Mucosa of rectum (tissue), 2 donors: ENCODE results near the gene COQ8A.

Experiments
- H3K27ac ChIP-seq, 2 donors: one replicate each; pipeline ENCODE4 v1.7.0; 2013; ENCODE audit warnings: inconsistent platforms in 2 of 2, low read depth in 2 of 2, low read length in 2 of 2
- H3K27me3 ChIP-seq, 2 donors: one replicate each; pipeline ENCODE4 v1.7.0; 2013; ENCODE audit warnings: low read length in 2 of 2; ENCODE audit not compliant: control insufficient read depth in 2 of 2, insufficient read depth in 2 of 2
- H3K36me3 ChIP-seq, 2 donors: one replicate each; pipeline ENCODE4 v1.7.0; 2013; ENCODE audit warnings: low read length in 2 of 2; ENCODE audit not compliant: control insufficient read depth in 2 of 2, insufficient read depth in 2 of 2
- H3K4me1 ChIP-seq, 2 donors: one replicate each; pipeline ENCODE4 v1.7.0; 2013; ENCODE audit warnings: low read length in 2 of 2, mild to moderate bottlenecking in 1 of 2; ENCODE audit not compliant: control insufficient read depth in 2 of 2, insufficient read depth in 2 of 2
- H3K4me3 ChIP-seq, 2 donors: one replicate each; pipeline ENCODE4 v1.7.0; 2013; ENCODE audit warnings: low read length in 2 of 2
- H3K9ac ChIP-seq, 2 donors: one replicate each; pipeline ENCODE4 v1.7.0; 2013; ENCODE audit warnings: low read length in 2 of 2, low read depth in 1 of 2, mild to moderate bottlenecking in 1 of 2
- H3K9me3 ChIP-seq, 2 donors: one replicate each; pipeline ENCODE4 v1.7.0; 2013; ENCODE audit warnings: low read length in 2 of 2; ENCODE audit not compliant: control insufficient read depth in 2 of 2
- donor health status: healthy.
- donor health status: Normal muscosa, but diverticular disease.

Gene COQ8A

DNA sequence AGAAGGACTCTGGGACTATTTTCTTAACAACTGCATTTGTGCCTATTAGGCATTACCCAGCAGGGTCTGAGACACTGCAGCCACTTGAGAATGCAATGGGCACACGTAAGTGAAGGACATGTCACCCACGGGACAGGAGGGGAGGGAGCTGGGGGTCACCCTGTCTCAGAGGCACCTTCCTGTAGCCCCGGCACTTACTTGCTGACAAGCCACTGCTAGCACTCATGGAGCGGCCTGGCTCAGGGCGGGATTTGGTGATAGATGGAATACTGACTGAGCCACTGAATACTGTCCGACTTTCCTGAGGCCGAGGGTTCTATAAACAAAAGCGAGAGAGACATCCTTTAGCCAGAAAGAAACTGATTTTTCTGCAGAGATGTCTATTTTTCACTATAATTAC, 64.7 kb downstream of the COQ8A start:
- Histone ChIP-seq H3K4me3 (no peak overlapping the region), H3K36me3 (peaks cover 8 to 17% of the 10 kb centered on the region in 2 donors), H3K9ac (no peak overlapping the region), H3K27ac (no peak overlapping the region), H3K4me1 (no peaks in the 10 kb centered on the region), H3K27me3 (no peaks in the 10 kb centered on the region), H3K9me3 (no peaks in the 10 kb centered on the region)

DNA sequence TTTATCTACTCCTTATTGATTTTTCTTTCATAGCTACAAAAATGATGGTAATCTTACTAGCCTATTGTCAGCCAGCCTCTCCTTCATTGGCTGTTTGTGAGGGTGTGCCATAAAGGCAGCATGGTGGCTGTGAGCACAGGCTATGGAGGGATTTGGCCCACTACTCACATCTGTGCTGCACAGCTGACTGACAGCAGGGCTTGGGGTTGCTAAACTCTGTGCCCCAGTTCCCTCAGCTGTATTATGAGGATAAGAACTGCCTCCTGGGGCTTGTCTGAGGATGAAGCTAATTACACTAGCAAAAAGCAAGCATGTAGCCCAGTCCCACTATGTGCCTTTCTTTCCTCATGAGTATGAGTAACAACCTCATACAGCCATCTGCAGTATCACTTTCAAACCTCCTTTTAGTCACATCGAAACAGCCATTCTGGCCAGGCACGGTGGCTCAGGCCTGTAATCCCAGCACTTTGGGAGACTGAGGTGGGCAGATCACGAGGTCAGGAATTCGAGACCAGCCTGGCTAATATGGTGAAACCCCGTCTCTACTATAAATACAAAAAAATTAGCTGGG, 66.2 kb downstream of the COQ8A start:
- H3K27me3 ChIP-seq, result no peaks in the 10 kb centered on the region
- no peaks in the 10 kb centered on the region for H3K9me3 ChIP-seq
- H3K4me3 ChIP-seq, result no peak overlapping the region
- peaks cover 8 to 13% of the 10 kb centered on the region in 2 donors for H3K36me3 ChIP-seq
- no peak overlapping the region for H3K9ac ChIP-seq
- no peak overlapping the region for H3K27ac ChIP-seq
- no peaks in the 10 kb centered on the region for H3K4me1 ChIP-seq

DNA sequence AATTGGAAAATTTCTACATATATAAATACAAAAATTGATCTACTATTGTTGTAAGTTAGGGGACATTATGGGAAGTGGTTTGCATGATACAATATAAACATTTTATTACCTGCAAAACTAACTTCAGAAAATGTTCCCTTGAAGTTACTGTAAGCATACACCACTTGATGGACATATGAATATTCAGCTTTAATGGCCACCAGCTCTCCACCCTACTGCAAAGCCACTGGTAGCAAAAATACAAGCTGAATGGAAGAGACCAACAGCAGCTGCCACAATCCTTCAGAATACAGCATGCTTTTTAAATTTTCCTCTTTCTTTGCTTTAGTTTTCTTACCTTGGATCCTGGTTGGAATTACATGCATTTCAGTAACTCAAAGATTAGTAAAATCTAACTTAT, 69.8 kb downstream of the COQ8A start:
- Histone ChIP-seq H3K27me3 (no peaks in the 10 kb centered on the region), H3K36me3 (peaks cover 0 to under 1% of the 10 kb centered on the region in 2 donors), H3K4me3 (no peak overlapping the region)

DNA sequence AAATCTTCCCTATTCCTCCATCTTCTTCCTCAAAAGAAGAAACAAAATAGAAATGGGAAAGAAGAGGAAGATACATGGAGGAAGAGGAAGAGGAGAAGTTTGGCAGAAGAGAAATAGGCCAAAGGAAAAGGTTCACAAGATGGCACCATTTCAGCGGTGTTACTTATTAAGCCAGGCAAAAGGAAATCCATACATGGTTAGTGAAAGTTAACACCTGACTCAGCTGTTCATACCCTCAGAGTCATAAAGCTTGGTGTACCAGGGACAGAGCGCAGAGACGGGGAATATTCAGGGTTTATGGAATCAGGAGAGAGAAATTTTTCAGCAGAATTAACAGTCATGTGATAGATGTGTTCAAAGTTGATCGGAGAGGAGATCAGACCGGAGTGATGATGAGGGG, 70.6 kb downstream of the COQ8A start:
- no peaks in the 10 kb centered on the region for H3K4me1 ChIP-seq
- no peak overlapping the region for H3K27ac ChIP-seq
- H3K9ac ChIP-seq, result no peak overlapping the region
- H3K4me3 ChIP-seq, result no peak overlapping the region
- no peaks in the 10 kb centered on the region for H3K27me3 ChIP-seq
- H3K36me3 ChIP-seq, result no peaks in the 10 kb centered on the region
- no peaks in the 10 kb centered on the region for H3K9me3 ChIP-seq

More for the DNA sequence above, 69.8 kb downstream of the COQ8A start:
- no peaks in the 10 kb centered on the region for H3K9me3 ChIP-seq
- H3K27ac ChIP-seq, result no peak overlapping the region
- H3K9ac ChIP-seq, result no peak overlapping the region
- no peaks in the 10 kb centered on the region for H3K4me1 ChIP-seq

DNA sequence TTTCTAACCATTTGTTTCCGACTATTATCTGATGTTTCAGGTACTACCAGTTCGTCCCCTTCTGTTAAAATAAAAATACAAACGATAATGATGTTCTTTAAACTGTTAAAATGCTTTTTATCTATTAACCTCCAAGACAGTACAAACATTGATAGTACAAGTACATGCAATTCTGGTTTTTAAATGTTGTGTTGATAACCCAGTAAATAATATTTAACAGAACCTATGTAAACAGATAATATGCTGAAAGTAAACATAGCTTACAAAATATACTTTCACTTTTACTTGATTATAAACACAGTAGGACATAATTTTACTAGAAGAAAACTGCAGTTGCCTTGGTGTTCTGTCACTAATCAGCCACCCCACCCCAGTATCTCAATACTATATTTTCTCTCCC, 76.9 kb downstream of the COQ8A start:
- no peaks in the 10 kb centered on the region for H3K4me1 ChIP-seq
- H3K36me3 ChIP-seq, result peaks cover 10 to 13% of the 10 kb centered on the region in 2 donors
- no peak overlapping the region for H3K27ac ChIP-seq
- no peaks in the 10 kb centered on the region for H3K27me3 ChIP-seq
- H3K9me3 ChIP-seq, result no peaks in the 10 kb centered on the region
- no peak overlapping the region for H3K4me3 ChIP-seq
- no peak overlapping the region for H3K9ac ChIP-seq

DNA sequence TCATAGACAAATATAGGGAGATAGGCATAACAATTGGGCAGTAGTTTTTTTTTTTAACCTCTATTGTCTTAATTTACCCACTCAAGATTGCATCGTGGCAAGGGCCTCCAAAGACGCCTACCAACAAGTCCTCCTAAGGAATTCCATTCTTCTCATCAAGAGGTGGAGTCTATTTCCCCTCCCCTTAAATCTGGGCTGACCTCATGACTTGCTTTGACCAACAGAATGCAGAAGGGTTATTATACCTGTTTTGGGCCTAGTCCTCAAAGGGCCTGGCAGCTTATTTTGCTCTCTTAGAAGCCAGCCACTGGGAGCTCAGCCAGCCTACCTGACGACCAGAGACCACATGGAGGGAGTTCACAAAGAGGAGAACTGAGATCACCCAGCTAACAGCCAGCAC, 92.3 kb downstream of the COQ8A start:
- Histone ChIP-seq H3K9ac (no peak overlapping the region), H3K36me3 (peaks cover 17 to 31% of the 10 kb centered on the region in 2 donors), H3K4me3 (no peak overlapping the region), H3K9me3 (no peaks in the 10 kb centered on the region), H3K4me1 (no peaks in the 10 kb centered on the region), H3K27ac (no peak overlapping the region), H3K27me3 (no peaks in the 10 kb centered on the region)

DNA sequence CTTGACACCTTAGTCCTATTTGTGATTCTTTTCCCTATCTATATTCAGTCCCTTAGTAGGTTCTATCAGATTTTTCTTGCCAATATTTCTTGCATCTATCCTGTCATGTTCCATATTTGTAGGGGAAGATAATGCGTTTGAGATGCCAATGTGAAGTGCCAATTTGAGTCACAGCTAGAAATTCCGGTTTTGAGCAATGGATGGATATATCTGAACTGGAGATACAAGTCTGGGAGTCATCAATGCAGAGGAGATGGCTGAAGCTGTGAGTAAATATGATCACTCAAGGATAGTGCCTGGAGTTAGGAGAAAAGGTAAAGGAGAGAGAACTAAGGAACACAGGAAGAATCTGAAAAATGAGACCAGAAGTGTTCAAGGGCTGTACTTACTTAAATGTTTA, 93.8 kb downstream of the COQ8A start:
- peaks cover 12 to 29% of the 10 kb centered on the region in 2 donors for H3K36me3 ChIP-seq
- no peak overlapping the region for H3K9ac ChIP-seq
- H3K27me3 ChIP-seq, result no peaks in the 10 kb centered on the region

DNA sequence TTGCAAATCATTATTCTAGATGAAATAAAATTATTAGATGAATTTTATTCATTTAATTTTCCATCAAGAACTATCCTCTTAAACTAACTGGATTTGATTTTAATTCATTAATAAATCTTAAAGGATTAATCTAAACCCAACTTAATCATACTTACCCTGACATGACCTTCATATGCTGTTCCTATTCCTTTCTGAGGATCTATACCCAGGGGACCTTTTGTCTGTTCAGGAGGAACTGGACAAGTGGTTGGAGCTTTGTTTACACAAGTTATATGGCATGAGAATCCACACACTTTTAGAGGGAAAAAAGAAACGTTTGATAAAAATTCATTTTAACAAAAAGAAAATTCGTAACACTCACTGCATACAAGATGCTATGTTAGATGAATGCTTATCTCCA, 95.2 kb downstream of the COQ8A start:
- Histone ChIP-seq H3K9me3 (no peaks in the 10 kb centered on the region), H3K36me3 (peaks cover 10 to 28% of the 10 kb centered on the region in 2 donors), H3K4me3 (no peak overlapping the region), H3K27me3 (no peaks in the 10 kb centered on the region), H3K27ac (no peak overlapping the region), H3K4me1 (no peaks in the 10 kb centered on the region), H3K9ac (no peak overlapping the region)

More for the DNA sequence above, 93.8 kb downstream of the COQ8A start:
- no peaks in the 10 kb centered on the region for H3K9me3 ChIP-seq
- H3K27ac ChIP-seq, result no peak overlapping the region
- H3K4me1 ChIP-seq, result no peaks in the 10 kb centered on the region
- H3K4me3 ChIP-seq, result no peak overlapping the region

DNA sequence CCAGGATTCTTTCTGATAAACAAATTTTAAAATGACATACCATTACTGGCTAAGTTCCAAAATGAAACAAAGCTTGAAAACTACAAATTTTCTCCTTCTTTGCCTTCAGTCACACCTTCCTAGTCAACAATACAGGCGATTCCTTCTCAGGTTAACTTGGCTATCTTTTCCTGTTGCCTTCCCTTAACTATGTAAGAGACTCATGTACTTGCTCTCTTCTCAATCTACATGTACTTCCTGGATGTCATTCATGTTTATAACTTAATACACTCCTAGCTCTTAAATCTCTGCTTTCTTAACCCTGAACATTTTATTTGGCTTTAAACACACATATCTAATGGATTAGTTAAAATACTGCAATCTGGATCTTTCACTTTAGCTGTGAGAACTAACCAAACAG, 97.0 kb downstream of the COQ8A start:
- Histone ChIP-seq H3K9ac (no peak overlapping the region), H3K27me3 (no peaks in the 10 kb centered on the region), H3K4me1 (no peaks in the 10 kb centered on the region), H3K9me3 (no peaks in the 10 kb centered on the region), H3K27ac (no peak overlapping the region), H3K4me3 (no peak overlapping the region), H3K36me3 (peaks cover 9 to 23% of the 10 kb centered on the region in 2 donors)
